HT-29 (cell line): ENCODE data around the gene UBL7. TPM values are rescaled to one million over a fixed set of nuclear protein-coding genes. Genes with fewer than 3 reads are reported as not detected.

Source experiments
- DNase-seq: peaks from one replicate; pipeline ENCODE4 v3.0.0-alpha.2; 2015; ENCODE audit warnings: low spot score
- total RNA-seq: library from RNA; depleted of rRNA; stranded (reverse); fragments of >200 nt; shearing (Covaris generic); gene quantifications from 2 replicates; pipeline ENCODE4 v1.2.3, GENCODE V29; 2014

UBL7 gene
- total RNA-seq, 1 experiment from 2014 or later = 45.1 TPM

DNA sequence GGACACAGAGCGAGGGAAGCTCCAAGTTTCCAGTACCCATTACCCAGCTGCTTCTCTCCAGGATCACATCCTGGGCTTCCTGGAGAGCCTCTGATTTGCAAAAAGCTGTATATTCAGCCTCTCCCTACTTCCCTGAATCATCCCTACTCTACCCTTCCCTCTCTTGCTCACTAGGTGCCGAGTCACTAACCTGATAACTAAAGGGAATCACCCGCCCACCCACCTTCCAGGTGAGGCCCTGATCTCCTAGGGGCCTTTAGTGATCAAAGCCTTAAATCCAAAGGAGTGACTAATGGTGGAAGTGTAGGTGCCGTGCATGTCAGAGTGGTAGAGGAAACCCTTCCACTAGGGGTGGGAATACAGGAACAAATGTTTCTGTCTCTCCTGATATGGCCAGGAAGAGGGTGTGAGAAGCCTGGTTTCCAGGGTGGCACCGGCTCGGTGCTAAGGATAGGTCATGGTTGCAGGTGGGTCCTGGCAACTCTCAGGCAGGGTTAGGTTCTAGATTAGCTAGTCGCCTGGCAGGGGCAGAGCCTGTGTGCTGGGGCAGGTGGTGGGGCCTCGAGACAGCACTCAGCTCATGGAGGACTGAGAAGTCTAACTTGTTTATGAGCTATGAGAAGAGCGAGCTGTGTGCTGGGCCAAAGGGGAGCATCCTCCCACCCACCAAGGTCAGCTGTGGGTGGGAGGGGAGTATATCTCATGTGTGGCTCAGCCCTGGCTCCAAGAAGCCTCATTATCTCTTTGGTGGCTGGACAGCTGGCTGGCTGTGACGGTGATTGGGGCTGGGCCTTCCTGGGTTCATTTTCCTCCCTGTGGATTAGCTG is 37.3 kb downstream of the UBL7 start:
- no peak for DNase-seq

- no peak for DNase-seq
These were observed 38.1 kb downstream of the UBL7 start for GRCh38 chr15:74422652-74423430.

- no peak for DNase-seq
These were observed 38.7 kb downstream of the UBL7 start for GRCh38 chr15:74422265-74422651.

DNA sequence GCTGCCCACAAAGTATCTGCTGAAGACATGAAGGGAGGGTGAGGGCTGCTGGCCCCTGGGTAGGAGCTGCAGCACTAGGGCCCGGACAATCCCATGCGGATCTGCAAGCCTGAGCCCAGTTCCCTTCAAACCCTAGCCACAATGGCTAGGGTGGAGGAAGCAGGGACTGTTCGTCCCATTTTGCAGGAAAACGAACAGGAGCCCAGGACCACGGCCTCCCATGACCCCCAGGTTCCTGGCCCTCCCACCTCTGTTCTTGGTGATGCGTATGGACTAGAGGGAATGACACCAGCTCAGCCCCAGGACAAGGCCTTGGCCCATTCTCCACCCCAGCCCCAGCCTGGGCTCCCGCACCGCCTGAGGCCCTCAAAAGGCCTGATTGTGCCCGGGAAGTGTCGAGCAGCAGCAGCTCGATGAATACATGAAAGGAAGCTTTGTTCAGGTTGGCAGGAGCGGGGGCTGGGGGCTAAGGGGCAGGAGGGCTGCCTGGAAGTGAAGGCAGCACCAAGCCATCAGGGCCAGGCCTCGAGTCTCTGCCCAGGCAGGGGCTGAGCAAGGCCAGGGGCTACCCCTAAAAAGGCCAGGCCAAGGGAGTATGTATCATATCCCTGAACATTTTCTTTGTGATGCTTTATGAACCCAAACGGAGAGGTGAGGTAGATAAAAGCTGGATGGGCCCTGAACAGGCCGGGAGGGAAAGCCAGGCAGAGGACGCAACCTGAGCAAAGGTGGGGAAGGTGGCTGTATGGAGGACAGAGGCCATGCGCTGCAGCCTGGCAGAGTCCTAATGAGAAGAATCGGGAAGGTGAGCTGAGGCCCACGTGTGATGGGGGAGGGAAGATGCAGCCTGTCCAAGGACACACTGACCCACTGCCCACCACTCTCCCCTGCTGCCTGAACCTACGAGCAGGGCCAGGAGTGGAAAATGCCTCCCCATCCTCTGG is 39.4 kb downstream of the UBL7 start:
- no peak for DNase-seq

DNA sequence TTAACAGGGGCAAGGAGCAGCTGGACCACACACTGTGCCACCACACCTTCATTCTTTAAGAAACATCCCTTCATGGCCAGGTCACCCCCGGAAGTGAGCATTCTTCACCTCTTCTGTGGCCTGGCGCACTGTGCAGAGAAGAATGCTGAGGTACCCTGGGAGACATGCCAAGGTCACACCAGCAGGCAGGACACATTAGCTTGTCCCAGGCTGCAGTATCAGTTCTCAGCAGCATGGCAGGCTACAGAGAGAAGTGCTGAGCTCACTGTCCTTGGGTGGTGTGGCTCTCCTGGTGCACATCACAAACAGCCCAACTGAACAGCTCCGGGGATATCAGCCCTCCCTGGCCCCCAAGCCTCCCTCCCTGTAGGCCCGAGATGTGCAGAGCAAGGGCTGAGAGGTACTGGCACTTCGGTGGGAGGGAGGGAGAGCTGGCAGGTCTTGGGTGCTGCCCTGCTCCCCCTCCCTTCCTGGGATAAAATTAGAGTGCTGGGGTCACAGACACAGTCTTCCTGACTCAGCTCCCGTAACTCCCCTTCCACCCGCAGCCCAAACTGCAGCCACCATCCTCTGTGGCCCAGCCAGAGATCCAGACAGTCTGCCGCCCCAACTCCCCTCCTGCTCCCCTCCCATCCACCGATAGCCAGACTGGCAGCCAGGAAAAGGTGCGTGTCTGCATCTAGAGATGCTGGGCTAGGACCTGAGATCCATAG is 40.6 kb downstream of the UBL7 start:
- no peak for DNase-seq

DNA sequence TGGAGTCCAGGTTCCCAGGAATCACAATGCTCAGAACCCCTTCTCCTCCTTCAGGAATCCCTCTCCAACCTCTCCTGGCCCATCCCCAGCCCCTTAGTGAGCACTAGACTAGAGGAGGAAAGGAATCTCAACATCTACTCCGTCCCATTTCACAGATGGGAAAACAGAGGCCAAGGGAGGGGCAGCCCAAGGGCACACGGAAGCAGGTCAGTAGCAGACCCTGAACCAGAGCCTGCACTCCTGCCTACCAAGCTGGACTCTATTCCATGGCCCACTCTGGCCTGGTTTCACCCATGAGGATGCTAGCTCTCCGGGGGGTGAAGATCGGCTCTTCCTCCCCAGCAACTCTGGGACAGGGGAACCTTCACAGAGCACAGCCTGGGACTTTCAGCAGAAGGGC is 41.5 kb downstream of the UBL7 start:
- DNase-seq = no peak

GRCh38 chr15:74418575-74419338 is 42.2 kb downstream of the UBL7 start:
- no peak for DNase-seq

GRCh38 chr15:74417670-74418069 is 43.3 kb downstream of the UBL7 start:
- no peak for DNase-seq

GRCh38 chr15:74417225-74417624 is 43.7 kb downstream of the UBL7 start:
- no peak for DNase-seq

GRCh38 chr15:74415966-74416916 is 44.7 kb downstream of the UBL7 start:
- DNase-seq = no peak

GRCh38 chr15:74414603-74415338 is 46.2 kb downstream of the UBL7 start:
- DNase-seq = no peak

- no peak for DNase-seq
These were observed 46.8 kb downstream of the UBL7 start for GRCh38 chr15:74414081-74414580.

DNA sequence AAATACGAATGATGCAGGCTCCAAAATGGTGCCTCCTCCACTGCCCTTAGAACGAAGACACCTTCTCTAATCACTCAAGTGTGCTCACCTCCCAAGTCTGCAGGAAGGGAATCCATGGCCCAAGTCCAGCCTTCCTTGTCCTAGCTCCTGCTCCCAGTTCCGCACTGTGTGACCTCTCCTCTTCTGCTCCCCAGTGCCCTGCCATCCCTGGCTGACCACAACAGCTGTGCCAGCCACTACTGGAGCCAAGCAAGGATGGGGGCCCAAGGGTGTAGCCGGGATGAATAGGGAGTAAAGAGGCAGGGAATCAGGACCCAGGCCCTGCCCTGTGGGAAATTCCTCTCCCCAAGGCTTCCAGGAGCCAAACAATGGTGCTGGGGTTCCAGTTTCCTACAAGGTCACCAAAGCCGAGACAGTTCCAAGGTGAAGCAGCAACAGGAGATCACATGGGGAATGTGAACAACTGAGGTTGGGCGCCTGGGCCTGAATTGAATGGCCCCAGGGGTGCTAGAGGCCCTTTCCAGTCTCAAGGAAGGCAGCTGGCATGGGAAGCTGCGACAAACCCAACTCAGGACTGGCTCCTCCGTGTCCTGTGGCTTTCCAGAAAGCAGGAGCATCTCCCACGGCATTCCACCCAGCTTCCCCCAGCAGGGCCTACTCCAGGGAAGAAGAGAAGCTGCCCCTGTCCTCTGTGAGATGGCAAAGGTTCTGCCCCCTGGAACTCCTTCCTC is 47.4 kb downstream of the UBL7 start:
- no peak for DNase-seq

DNA sequence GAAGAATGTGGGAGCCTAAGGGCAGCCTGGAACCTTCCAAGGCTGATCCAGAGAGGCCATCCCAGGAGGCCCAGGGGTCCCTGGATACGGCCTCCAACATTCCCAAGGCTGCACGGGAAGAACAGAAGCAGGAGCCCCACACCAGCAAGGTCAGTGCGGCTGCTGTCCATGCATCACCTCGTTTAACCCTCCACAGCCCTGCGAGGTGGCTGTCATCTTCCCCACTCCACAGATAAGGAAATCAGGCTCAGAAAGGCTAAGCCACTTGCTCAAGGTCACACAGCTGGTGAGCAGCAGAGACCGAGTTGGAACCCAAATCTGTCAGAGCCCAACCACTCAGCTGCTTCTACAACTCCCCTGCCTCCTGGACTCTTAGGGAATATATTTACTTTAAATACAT is 48.8 kb downstream of the UBL7 start:
- no peak for DNase-seq

DNA sequence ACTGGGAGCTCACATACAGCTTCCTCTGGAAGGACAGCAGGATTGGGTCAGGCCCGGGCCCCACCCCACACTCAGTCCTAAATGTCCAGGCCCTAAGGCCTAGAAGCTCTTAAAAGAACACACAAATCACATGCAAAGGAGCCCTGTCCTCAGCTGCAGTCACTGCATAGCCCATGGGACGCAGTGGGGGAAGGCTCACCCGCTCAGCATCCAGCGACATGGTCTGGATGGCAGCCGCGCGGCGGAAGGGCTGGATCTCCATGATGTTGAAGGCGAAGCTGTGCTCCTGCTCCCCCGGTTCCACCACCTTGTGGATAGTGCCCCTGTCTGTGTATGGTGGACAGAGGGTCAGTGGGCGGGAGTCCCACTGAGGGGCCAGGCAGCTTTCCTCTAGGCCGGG is 49.3 kb downstream of the UBL7 start:
- no peak for DNase-seq

- no peak for DNase-seq
These were observed 50.5 kb downstream of the UBL7 start for GRCh38 chr15:74410502-74410901.

DNA sequence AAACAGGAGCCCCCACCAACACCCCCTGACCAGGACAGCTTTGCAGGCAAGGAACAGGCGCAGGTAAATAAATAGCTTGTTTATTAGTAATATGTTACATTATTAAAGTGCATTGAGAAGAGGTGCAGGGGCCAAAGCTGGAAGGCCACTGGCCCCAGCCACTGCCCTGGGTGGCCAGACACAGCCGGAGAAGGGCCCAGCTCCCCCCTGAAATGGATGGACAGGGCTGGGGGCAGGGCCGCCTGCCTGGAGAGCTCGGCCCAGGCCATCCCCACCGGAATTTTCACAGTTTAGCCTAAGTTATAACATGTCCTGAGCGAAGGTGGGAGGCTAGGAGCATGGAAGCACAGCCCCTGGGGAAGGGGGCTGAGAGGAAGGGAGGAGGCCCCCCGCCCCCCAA is 51.7 kb downstream of the UBL7 start:
- no peak for DNase-seq

DNA sequence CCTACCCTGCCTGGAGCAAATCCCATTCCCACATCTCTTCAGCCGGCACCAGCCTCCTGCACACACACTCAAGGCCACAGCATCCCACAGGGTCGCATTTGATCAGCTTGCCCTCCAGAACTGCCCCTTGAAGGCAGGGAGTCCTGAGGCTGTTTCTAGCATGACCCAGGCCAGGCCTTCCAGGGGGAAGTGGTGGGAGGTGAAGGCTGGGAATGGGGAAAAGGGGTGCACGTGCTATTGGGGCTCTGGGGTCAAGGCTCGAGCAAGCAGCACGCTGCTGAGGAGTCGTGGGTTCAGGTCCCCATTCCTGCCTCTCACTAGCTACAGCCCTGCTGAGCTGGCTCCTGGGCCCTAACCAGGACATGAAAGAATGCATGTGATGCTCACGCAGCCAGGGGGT is 52.1 kb downstream of the UBL7 start:
- no peak for DNase-seq
